ENCODE results near the gene PPP1R8. TPM values are rescaled to one million over a fixed set of nuclear protein-coding genes. Genes with fewer than 3 reads are reported as not detected.

PPP1R8 gene
- total RNA-seq, 2 donors from 2014 or later: 8.9 to 11.2 TPM

DNA sequence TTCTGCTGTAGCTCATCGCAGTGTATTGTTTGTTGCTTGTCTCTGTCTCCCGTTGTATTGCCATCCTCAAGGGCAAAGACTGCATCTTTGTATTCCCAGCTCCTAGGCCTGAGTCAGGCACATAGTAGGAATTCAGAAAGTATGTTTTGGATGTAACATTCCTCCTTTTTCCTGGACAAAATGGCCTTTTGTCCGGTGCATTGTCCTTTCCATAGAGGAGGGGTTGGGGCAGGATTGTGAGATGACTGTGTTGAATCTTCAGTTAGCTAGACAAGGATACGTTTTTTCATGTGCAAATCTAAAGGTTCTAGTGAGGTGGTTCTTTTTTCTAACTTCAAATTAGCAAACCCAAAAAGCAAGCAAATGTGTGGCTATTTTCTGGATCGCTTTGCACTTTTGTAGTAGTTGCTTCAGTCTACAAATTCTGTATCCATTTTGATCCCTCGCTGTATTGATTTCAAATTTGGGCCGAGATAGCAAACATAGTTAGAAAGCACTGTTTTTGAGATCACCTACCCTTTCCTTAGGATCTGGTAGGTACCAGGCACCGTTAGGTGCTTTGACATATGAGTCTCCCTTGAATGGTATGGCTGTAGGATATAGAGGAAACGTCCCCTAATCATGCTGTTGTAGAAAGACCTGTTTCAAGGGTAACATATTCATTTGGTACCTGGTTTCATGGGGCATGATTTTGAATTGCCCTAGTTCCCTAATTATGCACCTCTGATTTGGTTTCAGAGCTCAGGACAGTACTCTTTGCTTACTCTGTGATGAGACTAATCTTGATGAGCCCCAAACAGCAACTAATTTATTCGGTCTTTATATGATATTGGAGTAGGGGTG, 1.2 kb downstream of the PPP1R8 start:
- Histone ChIP-seq H3K9me3 (no peaks in the 10 kb centered on the region), H3K27ac (no peak overlapping the region), H3K4me3 (peak overlapping the region in 1 of 2 donors; percentile 79), H3K4me1 (peaks cover 13% of the 10 kb centered on the region), H3K27me3 (no peaks in the 10 kb centered on the region), H3K36me3 (replicated peaks in 1 of 2; ENCODE audit: insufficient read depth in 1 of 2, low read depth in 2 of 2) (peaks cover 2 to 4% of the 10 kb centered on the region in 2 donors)
- DNase-seq: no peak
- TF ChIP-seq, protein P1, sequence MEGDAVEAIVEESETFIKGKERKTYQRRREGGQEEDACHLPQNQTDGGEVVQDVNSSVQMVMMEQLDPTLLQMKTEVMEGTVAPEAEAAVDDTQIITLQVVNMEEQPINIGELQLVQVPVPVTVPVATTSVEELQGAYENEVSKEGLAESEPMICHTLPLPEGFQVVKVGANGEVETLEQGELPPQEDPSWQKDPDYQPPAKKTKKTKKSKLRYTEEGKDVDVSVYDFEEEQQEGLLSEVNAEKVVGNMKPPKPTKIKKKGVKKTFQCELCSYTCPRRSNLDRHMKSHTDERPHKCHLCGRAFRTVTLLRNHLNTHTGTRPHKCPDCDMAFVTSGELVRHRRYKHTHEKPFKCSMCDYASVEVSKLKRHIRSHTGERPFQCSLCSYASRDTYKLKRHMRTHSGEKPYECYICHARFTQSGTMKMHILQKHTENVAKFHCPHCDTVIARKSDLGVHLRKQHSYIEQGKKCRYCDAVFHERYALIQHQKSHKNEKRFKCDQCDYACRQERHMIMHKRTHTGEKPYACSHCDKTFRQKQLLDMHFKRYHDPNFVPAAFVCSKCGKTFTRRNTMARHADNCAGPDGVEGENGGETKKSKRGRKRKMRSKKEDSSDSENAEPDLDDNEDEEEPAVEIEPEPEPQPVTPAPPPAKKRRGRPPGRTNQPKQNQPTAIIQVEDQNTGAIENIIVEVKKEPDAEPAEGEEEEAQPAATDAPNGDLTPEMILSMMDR (IDR thresholded peaks at IDR 0.05): no peak
- TF ChIP-seq POLR2A (IDR thresholded peaks at IDR 0.05): no peak
- intact Hi-C loops (cut with DNase I): no loop called here
- 35% methylated on average over 10 of the region's 10 CpGs for WGBS, 2 donors
- no peak for ATAC-seq

GRCh38 chr1:27832762-27833161, 2.2 kb downstream of the PPP1R8 start:
- intact Hi-C loops (cut with DNase I): no loop called here
- Histone ChIP-seq H3K36me3 (replicated peaks in 1 of 2; ENCODE audit: insufficient read depth in 1 of 2, low read depth in 2 of 2) (peaks cover 2 to 4% of the 10 kb centered on the region in 2 donors), H3K9me3 (no peaks in the 10 kb centered on the region), H3K27me3 (no peaks in the 10 kb centered on the region), H3K27ac (no peak overlapping the region), H3K4me3 (no peak overlapping the region), H3K4me1 (peaks cover 13% of the 10 kb centered on the region)
- ATAC-seq (no peak), DNase-seq (no peak)
- 71 to 81% methylated on average over 2 of the region's 2 CpGs for WGBS, 2 donors
- no peak for TF ChIP-seq POLR2A (IDR thresholded peaks at IDR 0.05)
- TF ChIP-seq, protein P1 (IDR thresholded peaks at IDR 0.05): no peak

DNA sequence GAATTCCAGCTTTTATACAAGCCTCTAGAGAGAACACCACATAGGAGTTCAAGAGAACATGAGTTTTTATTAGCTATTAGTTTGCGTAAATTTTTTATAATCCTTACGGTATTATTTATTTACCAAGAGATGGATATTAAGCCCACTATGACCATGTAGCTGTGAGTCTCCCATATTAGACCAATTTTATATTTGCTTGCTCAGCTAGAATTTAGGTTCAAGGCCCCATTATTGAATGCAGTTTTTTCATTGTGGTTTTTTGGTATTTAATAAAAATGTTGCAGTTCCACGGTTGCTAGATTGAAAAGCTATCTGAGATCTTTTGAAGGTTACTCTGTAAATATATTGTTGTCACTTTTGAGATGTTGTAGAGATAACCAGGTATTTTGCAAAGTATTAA, 2.9 kb downstream of the PPP1R8 start:
- no peak overlapping the region for H3K27ac ChIP-seq
- WGBS, 2 donors: 82% methylated on average over 3 of the region's 3 CpGs
- H3K27me3 ChIP-seq: no peaks in the 10 kb centered on the region
- no peak for TF ChIP-seq POLR2A (IDR thresholded peaks at IDR 0.05)
- TF ChIP-seq, protein P1 (IDR thresholded peaks at IDR 0.05): no peak
- intact Hi-C loops (cut with DNase I): no loop called here
- H3K4me3 ChIP-seq: no peak overlapping the region
- peaks cover 13% of the 10 kb centered on the region for H3K4me1 ChIP-seq
- ATAC-seq (no peak), DNase-seq (no peak)
- no peaks in the 10 kb centered on the region for H3K9me3 ChIP-seq
- H3K36me3 ChIP-seq (replicated peaks in 1 of 2; ENCODE audit: insufficient read depth in 1 of 2, low read depth in 2 of 2): peaks cover 2 to 4% of the 10 kb centered on the region in 2 donors

- no peak overlapping the region for H3K27ac ChIP-seq
- H3K9me3 ChIP-seq: no peaks in the 10 kb centered on the region
- DNase-seq (no peak), ATAC-seq (no peak)
- no peaks in the 10 kb centered on the region for H3K27me3 ChIP-seq
- intact Hi-C loops (cut with DNase I): no loop called here
- H3K4me1 ChIP-seq: peaks cover 13% of the 10 kb centered on the region
- no peak overlapping the region for H3K4me3 ChIP-seq
- TF ChIP-seq POLR2A (IDR thresholded peaks at IDR 0.05): no peak
- TF ChIP-seq, protein P1 (IDR thresholded peaks at IDR 0.05): no peak
- peaks cover 4 to 12% of the 10 kb centered on the region in 2 donors for H3K36me3 ChIP-seq (replicated peaks in 1 of 2; ENCODE audit: insufficient read depth in 1 of 2, low read depth in 2 of 2)
Measured at GRCh38 chr1:27835046-27835445, 4.5 kb downstream of the PPP1R8 start.

DNA sequence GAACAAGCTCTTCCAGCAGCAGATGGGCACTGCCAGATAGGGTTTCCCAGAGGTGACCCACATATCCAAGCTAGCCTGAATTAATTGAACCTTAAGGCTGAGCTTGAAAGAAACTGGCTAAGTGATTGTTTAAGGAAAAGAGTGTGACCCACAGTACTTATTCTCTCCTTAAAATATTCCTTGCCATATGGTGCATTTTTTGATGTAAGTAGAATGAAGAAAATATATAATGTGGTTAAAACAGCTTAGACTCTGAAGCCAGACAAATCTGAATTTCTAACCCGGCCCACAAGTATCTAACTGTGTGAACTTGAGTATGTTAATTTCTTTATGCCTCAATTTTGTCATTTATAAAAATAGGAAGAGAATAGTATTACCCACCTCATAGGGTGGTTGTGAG, 4.9 kb downstream of the PPP1R8 start:
- no peak for TF ChIP-seq POLR2A (IDR thresholded peaks at IDR 0.05)
- TF ChIP-seq, protein P1 (IDR thresholded peaks at IDR 0.05): no peak
- intact Hi-C loops (cut with DNase I): no loop called here
- Histone ChIP-seq H3K36me3 (replicated peaks in 1 of 2; ENCODE audit: insufficient read depth in 1 of 2, low read depth in 2 of 2) (peaks cover 4 to 14% of the 10 kb centered on the region in 2 donors), H3K27me3 (no peaks in the 10 kb centered on the region), H3K4me1 (peaks cover 13% of the 10 kb centered on the region), H3K4me3 (no peak overlapping the region), H3K9me3 (no peaks in the 10 kb centered on the region), H3K27ac (no peak overlapping the region)
- 92 to 100% methylated on average over 1 of the region's 1 CpG for WGBS, 2 donors
- no peak for DNase-seq
- ATAC-seq: no peak
